Measurements from ENCODE around the gene ARSG.

- no peak for TF ChIP-seq POLR2A (IDR thresholded peaks at IDR 0.05; ENCODE audit: low read length)
- no peak for TF ChIP-seq GATA1 (IDR thresholded peaks at IDR 0.05; ENCODE audit: low read depth, low read length)
Measured at GRCh38 chr17:68459037-68459639, 167.8 kb downstream of the ARSG start.
